ENCODE measurements around the gene ELOVL5.

DNA sequence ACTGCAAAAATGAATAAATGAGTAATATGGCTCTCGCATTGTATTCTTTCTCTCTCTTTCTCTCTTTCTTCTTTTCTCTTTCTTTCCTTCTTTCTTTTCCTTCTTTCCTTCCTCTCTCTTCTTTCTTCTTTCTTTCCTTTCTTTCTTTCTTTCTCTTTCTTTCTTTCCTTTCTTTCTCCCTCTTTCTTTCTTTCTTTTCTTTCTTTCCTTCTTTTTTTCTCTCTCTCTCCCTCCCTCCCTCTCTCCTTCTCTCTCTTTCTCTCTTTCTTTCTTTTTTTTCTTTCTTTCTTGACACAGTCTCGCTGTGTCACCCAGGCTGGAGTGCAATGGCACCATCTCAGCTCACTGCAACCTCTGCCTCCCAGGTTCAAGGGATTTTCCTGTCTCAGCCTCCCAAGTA, 20.3 kb upstream of the ELOVL5 start:
- TF ChIP-seq, protein P1, sequence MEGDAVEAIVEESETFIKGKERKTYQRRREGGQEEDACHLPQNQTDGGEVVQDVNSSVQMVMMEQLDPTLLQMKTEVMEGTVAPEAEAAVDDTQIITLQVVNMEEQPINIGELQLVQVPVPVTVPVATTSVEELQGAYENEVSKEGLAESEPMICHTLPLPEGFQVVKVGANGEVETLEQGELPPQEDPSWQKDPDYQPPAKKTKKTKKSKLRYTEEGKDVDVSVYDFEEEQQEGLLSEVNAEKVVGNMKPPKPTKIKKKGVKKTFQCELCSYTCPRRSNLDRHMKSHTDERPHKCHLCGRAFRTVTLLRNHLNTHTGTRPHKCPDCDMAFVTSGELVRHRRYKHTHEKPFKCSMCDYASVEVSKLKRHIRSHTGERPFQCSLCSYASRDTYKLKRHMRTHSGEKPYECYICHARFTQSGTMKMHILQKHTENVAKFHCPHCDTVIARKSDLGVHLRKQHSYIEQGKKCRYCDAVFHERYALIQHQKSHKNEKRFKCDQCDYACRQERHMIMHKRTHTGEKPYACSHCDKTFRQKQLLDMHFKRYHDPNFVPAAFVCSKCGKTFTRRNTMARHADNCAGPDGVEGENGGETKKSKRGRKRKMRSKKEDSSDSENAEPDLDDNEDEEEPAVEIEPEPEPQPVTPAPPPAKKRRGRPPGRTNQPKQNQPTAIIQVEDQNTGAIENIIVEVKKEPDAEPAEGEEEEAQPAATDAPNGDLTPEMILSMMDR (IDR thresholded peaks at IDR 0.05; ENCODE audit: insufficient read depth, low read depth, low read length), result no peak
- TF ChIP-seq EZH2 (IDR thresholded peaks at IDR 0.05; ENCODE audit: insufficient read depth, low read length), result no peak

Data from astrocyte (in vitro differentiated cells and primary cell).